H1 (cell line): ENCODE measurements around the gene ARFGAP3. TPM values are rescaled to one million over a fixed set of nuclear protein-coding genes. Genes with fewer than 3 reads are reported as not detected.

Experiments used
- BACH1 ChIP-seq: IDR thresholded peaks from 2 replicates; pipeline ENCODE4 v1.6.1; 2012; ENCODE audit warnings: low read length, improper control_type of control experiment
- CHD7 ChIP-seq: fragments of 300-600 bp; sonication (generic); IDR thresholded peaks from 2 replicates; pipeline ENCODE4 v1.7.1; 2012; ENCODE audit warnings: low read length, moderate library complexity, mild to moderate bottlenecking, inconsistent platforms; ENCODE audit not compliant: insufficient replicate concordance
- CREB1 ChIP-seq: IDR thresholded peaks from 2 replicates; pipeline ENCODE4 v1.6.1; 2012; ENCODE audit warnings: inconsistent platforms
- EGR1 ChIP-seq: IDR thresholded peaks from 2 replicates; pipeline ENCODE4 v1.6.1; 2011; ENCODE audit warnings: low read depth, low read length, borderline replicate concordance
- HDAC6 ChIP-seq: IDR thresholded peaks from one replicate; pipeline ENCODE4 v1.7.1; 2012; ENCODE audit warnings: low read depth, mild to moderate bottlenecking, inconsistent platforms, low read length, moderate library complexity
- PHF8 ChIP-seq: fragments of 200-600 bp; sonication (generic); conservative IDR thresholded peaks from 2 replicates; pipeline ENCODE4 v1.7.1; 2012; ENCODE audit warnings: low read depth, mild to moderate bottlenecking, inconsistent platforms, low read length, moderate library complexity
- POU5F1 ChIP-seq: IDR thresholded peaks from 2 replicates; pipeline ENCODE4 v1.6.1; 2011; ENCODE audit warnings: low read depth, mild to moderate bottlenecking, low read length, moderate library complexity
- RBBP5 ChIP-seq: IDR thresholded peaks from 2 replicates; pipeline ENCODE4 v1.7.1; 2012; ENCODE audit warnings: low read depth, mild to moderate bottlenecking, inconsistent platforms, low read length, moderate library complexity, borderline replicate concordance
- RFX5 ChIP-seq: IDR thresholded peaks from 2 replicates; pipeline ENCODE4 v1.6.1; 2011; ENCODE audit warnings: low read depth, low read length, improper control_type of control experiment, borderline replicate concordance
- SUZ12 ChIP-seq: fragments of 200-600 bp; sonication (generic); IDR thresholded peaks from 2 replicates; pipeline ENCODE4 v1.6.1; 2012; ENCODE audit warnings: mild to moderate bottlenecking, inconsistent platforms, low read length, moderate library complexity, mixed read lengths
- TBP ChIP-seq: IDR thresholded peaks from 2 replicates; pipeline ENCODE4 v1.6.1; 2011; ENCODE audit warnings: low read depth, low read length, improper control_type of control experiment
- TEAD4 ChIP-seq: IDR thresholded peaks from 2 replicates; pipeline ENCODE4 v1.6.1; 2012; ENCODE audit warnings: low read depth, low read length, inconsistent platforms, mixed read lengths
- polyA plus RNA-seq, 7 experiments: library from polyadenylated mRNA; depleted of rRNA in 3 of 7; stranded (reverse) in 5 of 7; unstranded in 2 of 7; fragments of >200 nt in 5 of 7; fragments of 200-250 nt in 2 of 7; gene quantifications; 1 replicate in 5 of 7; 2 replicates in 1 of 7; 4 replicates in 1 of 7; pipeline versions ENCODE4 v1.2.1 to v1.2.3, GENCODE V29; 2011 to 2013; ENCODE audit warnings: missing spikeins in 2 of 7, mixed read lengths in 2 of 7
- total RNA-seq: library from RNA; stranded (reverse); fragmentation: NEBNext Ultra II Directional; extraction: Animal tissue kit (Norgen Biotek cat#: 25700); gene quantifications from 2 replicates; pipeline ENCODE4 v1.2.1, GENCODE V29; 2021

The ARFGAP3 gene
- total and polyA plus RNA-seq, 2 of the 8 experiments (the other 6 are each of a cell fraction or from before 2014, with no cell fraction given), result 9.7 to 16.0 TPM

- no peak for TF ChIP-seq CHD7
- no peak for TF ChIP-seq SUZ12
- TF ChIP-seq RFX5, result no peak
- no peak for TF ChIP-seq CREB1
- no peak for TF ChIP-seq HDAC6
- no peak for TF ChIP-seq POU5F1
- TF ChIP-seq RBBP5, result no peak
- no peak for TF ChIP-seq EGR1
- no peak for TF ChIP-seq PHF8
- no peak for TF ChIP-seq TBP
- no peak for TF ChIP-seq TEAD4
- TF ChIP-seq BACH1, result no peak
Measured at GRCh38 chr22:42905702-42906183, 48.7 kb upstream of the ARFGAP3 start (continued).
